Activated gamma-delta T cell treated with anti-CD3 and anti-CD28 coated beads, Interleukin-2, amount 50 U/mL, for 16 hours (primary cell): ENCODE results near the gene GCLM.
"Not testable (repeated sequence)": the region's sequence is repeated elsewhere in the genome, so short reads cannot be mapped to it uniquely, and the experiment has no call there.

Experiments used
- DNase-seq: peaks from one replicate; pipeline ENCODE4 v3.0.0-alpha.2; 2020; ENCODE audit warnings: low read depth

The GCLM gene

DNA sequence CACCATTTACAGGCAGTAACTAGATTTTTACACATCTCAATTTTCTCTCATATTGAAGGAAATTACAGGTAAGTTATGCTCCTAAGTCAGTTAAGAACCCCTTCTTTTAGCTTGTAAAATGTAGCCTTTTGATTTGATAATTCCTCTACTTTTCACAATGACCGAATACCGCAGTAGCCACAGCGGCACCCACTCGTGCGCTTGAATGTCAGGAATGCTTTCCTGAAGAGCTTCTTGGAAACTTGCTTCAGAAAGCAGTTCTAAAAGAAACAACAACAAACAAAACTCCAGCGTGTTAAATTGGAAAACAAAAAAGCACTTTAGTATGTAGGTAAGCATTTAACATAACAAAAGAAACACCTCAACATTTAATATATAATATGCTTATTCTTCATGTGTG is 20.3 kb downstream of the GCLM start:
- no peak for DNase-seq

- no peak for DNase-seq
These were observed 27.0 kb downstream of the GCLM start for GRCh38 chr1:93882269-93882668.

- no peak for DNase-seq
These were observed 28.5 kb downstream of the GCLM start for GRCh38 chr1:93880731-93881130.

DNA sequence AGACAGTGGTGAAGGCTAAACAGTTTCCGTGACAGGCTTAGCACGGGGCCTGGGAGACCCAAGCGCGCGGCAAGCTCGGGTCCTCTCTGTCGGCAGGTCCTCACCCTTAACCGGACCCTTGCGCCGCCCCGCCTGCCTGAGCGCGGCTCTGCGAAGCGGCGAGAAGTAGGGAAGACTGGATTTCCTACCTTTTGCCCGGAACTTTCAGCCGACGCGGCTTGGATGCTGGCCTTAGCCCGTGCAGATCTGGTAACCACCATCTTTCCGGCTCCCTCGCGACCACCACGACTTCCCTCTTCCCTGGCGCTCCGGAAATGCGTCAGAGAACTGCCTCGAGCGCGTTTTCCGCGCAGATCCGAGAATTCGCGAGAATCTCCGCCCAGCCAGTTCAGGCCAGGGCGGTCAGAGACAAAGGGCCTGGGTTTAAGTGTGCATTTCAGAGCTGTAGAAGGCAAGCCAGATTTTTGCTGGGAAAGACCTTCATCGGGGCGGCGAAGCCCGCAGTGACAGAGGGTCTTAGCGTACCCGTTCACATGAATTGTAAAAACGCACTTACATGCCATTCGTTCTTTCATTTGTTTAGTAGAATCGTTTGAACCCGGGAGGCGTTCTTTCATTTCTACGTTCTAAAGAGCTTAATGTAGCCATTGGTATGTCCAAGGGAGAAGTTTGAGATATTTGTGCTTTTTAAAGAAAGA is 30.2 kb downstream of the GCLM start, which contains the start of gene DNTTIP2:
TSS of gene DNTTIP2 (minus strand) at position 318 of the 698 bp plus-strand sequence. CDS start at position 260, 58 bp downstream.
- DNase-seq: peak; percentile 81

- DNase-seq: peak; percentile 50
These were observed 30.7 kb downstream of the GCLM start for GRCh38 chr1:93878501-93878888.

- DNase-seq: no peak
These were observed 31.7 kb downstream of the GCLM start for GRCh38 chr1:93877529-93877928.

DNA sequence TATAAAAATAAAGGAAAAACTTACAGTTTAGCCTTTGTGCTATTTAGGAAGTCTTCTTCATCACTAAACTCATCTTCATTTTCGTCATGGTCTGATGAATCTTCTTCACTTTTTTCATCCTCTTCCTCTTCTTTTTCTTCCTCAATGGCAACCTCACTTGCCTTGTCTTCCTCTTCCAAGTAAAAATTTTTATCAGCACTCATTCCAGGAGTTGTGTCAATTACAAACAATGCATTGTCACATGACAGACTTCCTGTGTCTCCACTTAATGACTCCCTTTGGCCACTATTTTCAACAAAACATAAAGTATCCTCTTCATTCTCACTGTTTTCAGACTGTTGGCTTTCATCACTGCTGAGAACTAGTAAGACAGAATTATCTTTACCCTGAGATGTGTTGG is 33.0 kb downstream of the GCLM start:
- DNase-seq: no peak

DNA sequence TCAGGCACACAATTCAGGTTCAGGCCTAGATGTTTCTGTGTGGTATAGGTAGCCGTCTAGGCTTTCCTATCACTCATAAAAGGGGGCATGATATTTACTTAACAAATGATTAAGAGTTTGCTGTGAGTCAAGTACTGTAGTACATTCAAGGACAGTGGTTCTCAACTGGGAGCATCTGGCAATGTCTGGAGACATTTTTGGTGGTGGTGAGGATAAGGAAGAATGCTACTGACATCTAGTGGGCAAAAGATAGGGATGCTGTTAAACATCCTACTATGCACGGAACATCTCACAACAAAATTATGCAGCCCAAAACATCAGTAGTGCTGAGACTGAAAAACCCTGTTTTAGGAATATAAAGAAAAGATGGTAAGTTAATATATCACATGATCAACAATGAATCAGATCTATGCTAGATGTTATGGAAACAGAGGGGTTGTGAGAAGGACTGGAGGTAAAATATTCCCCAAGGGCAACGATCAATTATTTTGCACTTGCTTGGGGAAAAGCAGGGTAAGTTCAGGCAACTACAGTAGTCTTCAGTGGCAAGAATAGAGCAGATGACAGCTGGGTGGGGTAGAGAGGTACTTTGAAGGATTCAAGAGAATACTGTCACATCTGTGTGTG is 35.1 kb downstream of the GCLM start:
- DNase-seq: no peak

- no peak for DNase-seq
These were observed 37.9 kb downstream of the GCLM start for GRCh38 chr1:93871366-93871765.

- no peak for DNase-seq
These were observed 39.6 kb downstream of the GCLM start for GRCh38 chr1:93869653-93870052.

DNA sequence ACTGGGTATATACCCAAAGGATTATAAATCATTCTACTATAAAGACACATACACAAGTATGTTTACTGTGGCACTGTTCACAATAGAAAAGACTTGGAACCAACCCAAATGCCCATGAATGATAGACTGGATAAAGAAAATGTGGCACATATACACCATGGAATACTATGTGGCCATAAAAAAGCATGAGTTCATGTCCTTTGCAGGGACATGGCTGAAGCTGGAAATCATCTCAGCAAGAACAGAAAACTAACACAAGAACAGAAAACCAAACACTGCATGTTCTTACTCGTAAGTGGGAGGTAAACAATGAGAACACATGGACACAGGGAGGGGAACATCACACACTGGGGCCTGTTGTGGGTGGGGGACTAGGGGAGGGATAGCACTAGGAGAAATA is 40.7 kb downstream of the GCLM start:
- not testable (repeated sequence) for DNase-seq

DNA sequence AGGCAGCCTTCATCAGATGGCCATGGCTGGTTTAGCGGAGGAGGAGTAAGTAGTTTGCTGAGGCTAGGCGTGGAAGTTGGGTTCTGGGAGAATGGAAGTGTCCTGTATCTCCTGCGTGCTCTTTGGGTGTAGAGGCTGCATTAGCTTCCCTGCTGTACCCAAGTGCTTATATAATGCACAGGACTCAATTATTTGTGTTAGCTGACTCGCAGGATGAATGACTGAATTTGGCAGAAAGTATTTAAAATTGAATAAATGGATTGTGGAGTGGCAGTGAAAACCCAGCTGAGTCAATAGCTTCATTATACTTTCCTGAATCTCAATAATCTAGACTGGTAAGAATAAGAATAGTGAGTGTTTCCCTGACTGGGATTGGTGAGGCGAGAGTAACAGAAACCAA is 44.0 kb downstream of the GCLM start:
- DNase-seq: no peak

DNA sequence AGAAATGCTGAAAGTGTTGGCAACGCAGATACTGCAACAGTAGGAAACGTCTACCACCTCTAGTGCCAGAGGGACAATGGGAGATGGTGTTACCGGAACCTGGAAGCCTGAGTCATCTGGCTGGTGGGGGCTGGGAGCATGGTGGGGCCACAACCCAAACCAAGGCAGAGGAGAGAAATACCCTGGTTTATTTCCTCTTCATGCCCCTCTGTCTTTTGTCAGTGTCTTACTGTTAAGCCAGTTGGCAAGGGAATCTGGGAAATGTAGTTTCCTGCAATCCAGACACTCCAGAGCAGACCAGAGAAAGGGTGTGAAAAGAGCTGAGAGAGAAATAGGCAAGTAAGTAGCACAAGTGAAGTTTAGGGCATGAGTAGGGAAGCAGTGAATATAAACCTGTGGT is 45.1 kb downstream of the GCLM start:
- no peak for DNase-seq

- not testable (repeated sequence) for DNase-seq
These were observed 51.6 kb downstream of the GCLM start for GRCh38 chr1:93857653-93858052.

DNA sequence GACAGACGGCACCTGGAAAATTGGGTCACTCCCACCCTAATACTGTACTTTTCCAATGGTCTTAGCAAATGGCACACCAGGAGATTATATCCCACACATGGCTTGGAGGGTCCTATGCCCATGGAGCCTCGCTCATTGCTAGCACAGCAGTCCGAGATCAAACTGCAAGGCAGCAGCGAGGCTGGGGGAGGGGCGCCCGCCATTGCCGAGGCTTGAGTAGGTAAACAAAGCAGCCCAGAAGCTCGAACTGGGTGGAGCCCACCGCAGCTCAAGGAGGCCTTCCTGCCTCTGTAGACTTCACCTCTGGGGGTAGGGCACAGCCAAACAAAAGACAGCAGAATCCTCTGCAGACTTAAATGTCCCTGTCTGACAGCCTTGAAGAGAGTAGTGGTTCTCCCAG is 53.2 kb downstream of the GCLM start:
- not testable (repeated sequence) for DNase-seq

DNA sequence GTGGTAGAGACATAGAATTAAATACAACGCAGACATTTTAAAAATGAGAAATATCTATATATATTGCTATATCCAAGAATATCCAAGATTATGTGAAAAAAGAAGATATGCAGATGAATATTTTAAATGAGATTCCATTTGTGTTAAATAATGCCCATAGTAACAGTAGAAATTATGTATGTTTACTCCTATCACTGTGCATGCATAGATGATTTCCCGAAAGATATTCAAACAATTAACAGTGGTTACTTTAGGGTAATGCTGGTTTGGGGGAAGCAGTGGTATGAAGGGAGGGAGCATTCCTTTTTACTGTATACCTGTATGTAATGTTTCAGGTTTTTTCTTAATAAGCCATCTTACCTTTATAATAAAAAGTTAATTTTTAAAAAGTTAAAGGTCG is 55.3 kb downstream of the GCLM start:
- DNase-seq: no peak

- no peak for DNase-seq
These were observed 57.4 kb downstream of the GCLM start for GRCh38 chr1:93851878-93852277.

DNA sequence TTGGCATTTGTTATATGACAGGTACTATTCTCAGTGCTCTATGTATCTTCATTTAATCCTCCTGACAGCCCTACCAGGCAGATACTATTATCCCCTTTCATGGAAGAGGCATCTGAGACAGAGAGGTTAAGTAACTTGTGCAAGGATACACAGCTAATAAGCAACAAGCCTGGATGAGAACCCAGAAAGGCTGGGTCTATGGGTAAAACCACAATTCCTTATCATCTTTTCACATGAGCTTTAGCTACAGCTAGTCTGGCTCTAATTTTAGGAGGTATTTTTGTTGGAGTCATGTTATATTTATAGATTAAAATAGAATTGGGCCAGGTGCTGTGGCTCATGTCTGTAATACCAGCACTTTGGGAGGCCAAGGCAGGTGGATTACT is 57.9 kb downstream of the GCLM start:
- DNase-seq: no peak

DNA sequence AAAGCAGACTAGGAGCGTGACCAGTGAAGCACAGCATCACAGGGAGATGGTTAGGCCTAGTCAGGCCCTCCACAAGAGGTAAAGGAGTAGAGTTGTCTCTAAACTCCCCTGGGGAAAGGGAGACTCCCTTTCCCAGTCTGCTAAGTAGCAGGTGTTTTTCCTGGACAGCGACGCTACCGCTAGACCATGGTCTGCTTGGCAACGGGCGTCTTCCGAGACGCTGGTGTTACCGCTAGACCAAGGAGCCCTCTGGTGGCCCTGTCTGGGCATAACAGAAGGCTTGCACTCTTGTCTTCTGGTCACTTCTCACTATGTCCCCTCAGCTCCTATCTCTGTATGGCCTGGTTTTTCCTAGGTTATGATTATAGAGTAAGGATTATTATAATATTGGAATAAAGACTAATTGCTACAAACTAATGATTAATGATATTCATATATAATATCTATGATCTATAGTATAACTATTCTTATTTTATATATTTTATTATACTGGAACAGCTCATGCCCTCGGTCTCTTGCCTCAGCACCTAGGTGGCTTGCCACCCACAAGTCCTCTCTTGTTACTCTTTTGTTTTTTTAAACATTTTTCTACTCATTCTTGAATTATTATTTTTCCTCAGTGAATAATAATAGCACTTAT is 58.4 kb downstream of the GCLM start:
- peak; percentile 32 for DNase-seq

DNA sequence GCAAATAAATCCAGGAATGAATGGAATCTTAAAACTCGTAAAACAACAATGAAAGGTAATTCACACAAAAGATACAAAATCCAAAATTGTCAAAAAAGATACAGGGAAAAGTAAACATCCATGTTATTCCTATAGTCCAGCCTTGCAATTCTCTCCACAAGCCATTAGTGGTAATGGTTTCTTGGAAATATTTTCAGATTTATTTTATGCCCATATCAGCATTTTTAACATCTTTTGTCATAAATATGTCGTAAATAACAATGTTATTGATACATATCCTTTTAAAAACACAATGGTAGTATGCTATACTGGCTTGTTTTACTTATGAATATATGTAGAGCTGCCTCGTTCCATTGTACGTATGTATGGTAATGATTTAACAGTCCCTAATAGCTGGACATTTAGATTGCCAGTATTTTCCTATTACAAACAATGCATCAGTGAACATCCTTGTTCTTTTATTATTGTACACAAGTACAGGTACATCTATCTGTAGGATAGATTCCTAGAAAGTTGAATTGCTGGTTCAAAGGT is 60.8 kb downstream of the GCLM start:
- no peak for DNase-seq

DNA sequence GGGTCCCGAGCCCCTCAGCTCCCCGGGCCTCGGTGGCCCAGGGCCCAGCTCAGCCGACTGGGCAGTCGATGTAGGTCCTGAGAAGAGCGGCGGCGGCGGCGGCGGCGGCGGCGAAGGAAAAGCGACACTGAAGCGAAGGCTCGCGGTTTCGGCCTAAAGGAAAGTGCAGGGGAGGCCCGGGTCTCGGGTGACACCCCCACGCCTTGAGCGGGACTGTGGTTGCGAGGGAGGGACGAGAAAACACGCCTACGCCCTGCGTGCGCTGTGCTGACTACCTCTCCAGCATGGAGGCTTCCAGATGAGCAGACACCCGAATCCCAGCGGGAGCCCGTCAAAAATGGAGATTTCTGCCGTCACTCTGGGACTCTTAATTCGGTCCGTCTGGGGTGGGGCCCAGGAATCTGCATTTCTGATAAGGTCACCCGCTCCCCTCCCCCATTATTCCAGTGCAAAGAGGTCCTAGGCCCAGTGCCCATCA is 61.4 kb downstream of the GCLM start:
- peak; percentile 42 for DNase-seq

DNA sequence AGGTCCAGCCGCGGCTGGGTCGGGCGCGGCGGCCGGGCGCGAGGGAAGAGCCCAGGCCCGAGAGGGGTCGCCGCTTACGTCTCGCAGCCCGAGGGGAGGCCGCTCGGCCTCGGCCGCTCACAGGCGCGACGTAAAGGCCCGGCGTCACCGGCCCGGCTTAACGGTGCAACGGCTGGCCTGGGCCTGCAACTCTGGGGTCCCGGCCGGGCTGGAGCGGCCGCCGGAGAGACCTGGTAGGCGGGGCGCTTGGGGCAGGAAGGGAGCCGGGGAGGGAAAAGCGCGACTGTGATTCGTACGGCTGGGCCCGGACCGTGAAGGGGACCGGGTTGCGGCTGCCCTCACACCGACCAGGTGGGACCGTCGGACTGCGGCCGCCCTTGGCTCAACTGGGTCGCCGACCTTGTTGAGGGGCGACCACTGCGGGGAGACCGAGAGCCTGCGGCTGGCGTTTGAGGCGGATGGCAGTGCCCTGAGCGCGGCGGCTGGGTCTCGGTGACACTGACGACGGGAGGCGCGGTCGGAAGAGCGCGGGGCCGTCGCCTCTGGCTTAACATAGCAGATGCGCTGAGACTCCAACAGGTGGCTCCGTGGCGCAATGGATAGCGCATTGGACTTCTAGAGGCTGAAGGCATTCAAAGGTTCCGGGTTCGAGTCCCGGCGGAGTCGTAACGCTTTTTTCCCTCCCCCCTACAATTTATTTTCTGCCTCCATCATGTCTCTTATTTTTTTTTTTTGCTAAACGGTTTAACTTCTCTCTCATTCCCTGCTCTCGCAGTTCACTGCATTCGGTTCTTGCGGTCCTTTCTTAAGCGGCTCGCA is 62.0 kb downstream of the GCLM start:
- peak; percentile 80 for DNase-seq
